CMK (cell line): ENCODE results near the gene FYB1.
"Not testable (repeated sequence)": the region's sequence is repeated elsewhere in the genome, so short reads cannot be mapped to it uniquely, and the experiment has no call there.

ENCODE experiments used
- DNase-seq: peaks from one replicate; pipeline ENCODE4 v3.0.0-alpha.2; 2010; ENCODE audit warnings: low read depth

Gene FYB1

GRCh38 chr5:39226558-39226957 is 7.2 kb upstream of the FYB1 start:
- no peak for DNase-seq

DNA sequence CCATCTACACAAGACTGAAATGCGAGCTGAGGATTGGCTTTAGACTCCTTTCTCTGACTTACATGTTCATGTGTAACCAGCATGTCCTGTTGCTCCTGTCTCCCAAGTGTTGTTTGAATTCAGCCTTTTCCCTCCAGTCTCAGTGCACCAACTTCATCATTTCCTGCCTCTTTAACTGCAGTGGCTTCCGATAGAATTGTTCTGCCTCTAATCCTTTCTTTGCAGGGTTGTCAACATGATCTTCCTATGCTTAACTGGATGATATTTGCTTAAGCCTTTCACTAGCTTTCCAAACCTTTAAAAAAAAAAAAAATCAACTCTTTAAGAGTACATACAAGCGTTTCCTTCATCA is 6.7 kb upstream of the FYB1 start:
- DNase-seq = no peak

DNA sequence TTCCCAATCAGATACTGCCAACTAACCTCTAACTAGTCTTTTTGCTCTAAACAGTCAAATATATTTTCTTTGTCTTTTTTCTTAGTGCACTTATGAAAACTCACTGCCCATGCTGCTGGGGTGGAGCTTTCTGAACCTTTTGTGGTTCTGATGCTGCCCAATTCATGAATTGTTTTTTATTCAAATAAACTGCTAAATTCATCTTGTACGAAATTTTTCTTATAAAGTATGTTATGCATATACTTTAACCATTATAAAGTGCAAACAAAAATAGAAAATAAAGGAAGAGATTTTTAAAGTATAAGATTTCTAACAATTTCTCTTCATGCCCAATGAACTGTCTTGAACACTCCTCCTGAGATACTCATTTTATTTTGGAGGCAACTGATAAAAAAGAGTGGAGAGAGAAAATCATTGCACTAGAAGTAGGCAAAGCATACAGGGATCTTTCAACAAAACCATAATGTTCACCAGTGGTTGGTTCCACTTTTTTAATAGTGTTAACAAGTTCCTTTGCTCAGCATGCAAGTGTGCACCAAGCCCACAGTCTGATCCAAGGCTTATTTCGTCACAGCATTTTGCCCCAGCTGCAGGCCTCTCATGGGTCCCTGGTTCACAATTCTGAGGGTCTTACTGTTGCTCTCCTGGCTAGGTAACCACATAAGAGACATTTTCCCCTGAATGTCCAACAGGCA is 6.2 kb upstream of the FYB1 start:
- no peak for DNase-seq

DNA sequence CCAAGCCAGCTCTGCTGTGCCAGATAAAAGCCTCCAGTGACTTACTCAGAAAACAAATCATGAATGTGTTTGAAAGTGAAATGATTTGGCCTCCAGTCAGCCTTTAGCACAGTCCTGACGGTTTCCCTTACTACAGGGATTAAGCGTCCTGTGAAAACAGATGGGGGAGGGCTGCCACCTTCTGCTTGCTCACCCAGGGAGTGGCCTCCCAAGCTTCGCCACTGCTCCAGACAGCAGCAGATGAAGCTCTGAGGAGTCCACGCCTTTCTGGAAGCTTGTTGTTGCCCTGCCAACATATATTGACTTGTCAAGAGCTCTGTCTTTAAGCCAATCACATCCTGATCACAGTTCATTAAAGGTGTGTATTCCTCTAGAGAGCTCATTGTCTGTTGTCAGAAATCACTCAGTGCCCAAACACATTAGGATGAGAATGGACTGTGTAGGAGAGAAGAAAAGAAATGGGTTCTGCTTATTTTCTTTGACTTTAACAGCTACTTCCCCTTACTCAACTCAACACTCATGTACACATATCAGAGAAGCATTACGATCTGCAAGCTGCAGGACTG is 4.9 kb upstream of the FYB1 start:
- no peak for DNase-seq

DNA sequence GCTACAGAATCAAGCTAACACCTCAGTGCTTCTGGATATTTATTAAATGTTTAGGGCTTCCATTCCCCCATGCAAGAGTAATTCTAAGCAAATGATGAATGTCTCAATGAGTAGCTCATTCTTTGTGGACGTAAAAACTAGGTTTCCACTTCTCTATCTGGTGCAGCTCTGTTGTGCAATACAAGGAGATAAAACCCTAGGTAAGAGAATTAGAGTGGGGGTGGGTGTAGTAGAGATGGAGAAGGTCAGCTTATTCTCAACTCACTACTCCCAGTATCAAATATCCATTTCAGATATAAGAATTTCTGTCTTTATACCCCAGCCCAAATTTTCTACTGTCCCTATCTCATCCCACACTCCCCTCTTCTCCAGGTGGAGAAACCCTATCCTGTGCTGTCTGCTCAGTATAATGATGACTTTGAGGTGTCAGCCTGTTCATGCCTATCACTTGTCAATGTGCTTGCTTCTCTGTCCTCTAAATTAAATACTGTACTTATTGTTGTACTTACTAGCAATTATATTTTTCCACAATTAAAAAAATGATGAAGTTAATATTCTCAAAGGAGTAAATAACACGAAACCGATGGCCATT is 4.3 kb upstream of the FYB1 start:
- no peak for DNase-seq

GRCh38 chr5:39221671-39222070 is 2.3 kb upstream of the FYB1 start:
- DNase-seq = not testable (repeated sequence)

- DNase-seq = no peak
Measured at GRCh38 chr5:39220280-39221030, 1.1 kb upstream of the FYB1 start.

DNA sequence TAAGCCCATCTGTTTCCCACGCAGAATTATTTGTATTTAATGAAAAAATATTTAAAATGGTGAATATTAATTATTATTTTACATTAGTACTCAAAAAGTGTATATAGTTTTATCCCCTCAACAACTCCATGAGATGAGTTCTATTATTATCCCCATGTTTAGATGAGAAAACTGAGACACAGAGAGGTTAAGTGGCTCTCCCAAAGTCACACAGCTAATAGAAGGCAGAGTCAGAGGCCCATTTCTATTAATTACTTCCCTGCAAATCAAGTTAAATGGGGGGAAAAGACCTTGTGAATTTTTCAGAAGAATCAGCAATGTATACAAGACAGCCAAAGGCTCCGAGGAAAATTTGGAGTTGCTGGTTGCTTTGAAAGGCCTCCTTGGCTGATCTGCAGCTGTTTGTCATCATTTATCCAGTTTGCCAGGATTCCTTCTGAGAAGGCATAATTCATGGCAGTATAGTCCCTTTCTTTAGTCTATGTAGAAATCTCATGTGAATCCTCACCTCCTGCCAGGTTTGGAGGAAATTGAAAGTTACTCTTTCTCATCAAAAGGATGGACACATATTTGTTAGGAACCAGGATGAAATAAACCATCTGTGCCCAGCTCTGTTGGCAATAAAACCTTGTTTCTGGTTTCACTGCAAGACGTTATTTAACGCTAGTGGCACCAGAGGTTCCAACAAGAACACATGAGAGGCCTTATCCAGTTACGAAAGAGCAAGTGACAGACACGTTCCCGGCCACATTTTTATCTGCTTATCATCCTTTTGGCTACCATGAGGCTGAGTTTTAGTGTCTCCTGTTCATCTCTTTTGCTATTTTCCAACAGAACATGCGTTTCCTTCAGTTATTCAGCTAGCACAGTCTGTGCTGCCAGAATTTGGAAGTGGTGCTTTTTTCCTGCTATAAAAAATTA is 621 bp downstream of the FYB1 start:
- DNase-seq = no peak

GRCh38 chr5:39217365-39218281 is 1.7 kb downstream of the FYB1 start:
- DNase-seq = peak; percentile 49

GRCh38 chr5:39216631-39217030 is 2.7 kb downstream of the FYB1 start:
- no peak for DNase-seq

DNA sequence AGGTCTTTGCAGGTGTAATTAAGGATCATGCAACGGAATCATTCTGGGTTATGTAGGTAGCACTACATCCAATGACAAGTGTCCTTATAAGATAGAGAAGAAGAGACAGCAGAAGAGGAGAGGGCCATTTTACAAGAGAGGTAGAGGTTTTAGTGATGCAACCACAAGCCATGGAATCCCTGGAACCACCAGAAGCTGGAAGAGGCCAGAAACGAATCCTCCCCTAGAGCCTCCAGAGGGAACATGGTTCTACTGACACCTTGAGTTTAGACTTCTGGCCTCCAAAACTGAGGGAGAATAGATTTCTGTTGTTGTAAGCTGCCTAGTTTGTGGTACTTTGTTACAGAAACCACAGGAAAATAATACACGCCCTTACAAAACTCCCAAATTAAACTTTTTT is 3.5 kb downstream of the FYB1 start:
- no peak for DNase-seq

- DNase-seq = no peak
Measured at GRCh38 chr5:39214912-39215709, 4.3 kb downstream of the FYB1 start.

- no peak for DNase-seq
Measured at GRCh38 chr5:39213447-39214207, 5.7 kb downstream of the FYB1 start.

- no peak for DNase-seq
Measured at GRCh38 chr5:39211773-39212172, 7.6 kb downstream of the FYB1 start.

DNA sequence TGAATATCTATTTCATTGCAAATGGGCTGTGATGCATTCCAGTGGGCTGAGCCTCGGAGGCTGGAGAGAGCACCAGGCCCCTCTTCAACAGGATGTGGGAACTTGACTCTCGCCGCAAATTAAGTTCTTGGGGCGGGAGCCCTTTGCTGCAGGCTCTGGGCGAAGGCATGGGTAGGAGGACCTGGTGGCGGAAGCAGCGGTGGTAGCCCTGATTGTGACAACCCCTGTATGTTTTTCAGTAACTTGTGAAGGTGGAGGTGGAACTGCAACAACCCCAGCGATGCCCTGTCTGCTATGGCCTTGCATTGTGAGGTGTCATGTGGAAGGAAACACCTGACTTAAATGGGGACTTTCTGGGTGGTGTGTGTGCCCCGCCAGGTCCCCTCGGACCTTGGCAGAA is 9.4 kb downstream of the FYB1 start:
- DNase-seq = no peak

DNA sequence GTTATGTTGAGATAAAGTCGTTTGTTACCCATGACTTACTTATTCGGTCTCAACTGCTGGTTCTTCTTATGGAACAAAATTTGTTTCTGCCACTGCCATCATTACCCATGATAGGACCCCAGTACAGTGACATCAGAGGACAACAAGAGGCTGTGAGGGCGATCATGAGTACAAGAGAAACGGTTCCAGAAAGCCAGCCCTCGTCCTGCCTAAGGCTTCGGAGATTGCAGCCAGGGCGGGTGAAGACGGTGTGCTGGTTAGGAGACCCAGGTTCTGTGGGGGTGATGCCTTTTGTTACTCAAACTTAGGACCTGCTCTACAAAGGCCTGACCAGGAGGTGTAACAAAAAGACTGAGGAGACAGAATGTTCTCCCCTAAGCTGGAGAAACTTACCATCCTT is 10.9 kb downstream of the FYB1 start:
- no peak for DNase-seq

- DNase-seq = no peak
Measured at GRCh38 chr5:39207345-39208045, 11.9 kb downstream of the FYB1 start.

DNA sequence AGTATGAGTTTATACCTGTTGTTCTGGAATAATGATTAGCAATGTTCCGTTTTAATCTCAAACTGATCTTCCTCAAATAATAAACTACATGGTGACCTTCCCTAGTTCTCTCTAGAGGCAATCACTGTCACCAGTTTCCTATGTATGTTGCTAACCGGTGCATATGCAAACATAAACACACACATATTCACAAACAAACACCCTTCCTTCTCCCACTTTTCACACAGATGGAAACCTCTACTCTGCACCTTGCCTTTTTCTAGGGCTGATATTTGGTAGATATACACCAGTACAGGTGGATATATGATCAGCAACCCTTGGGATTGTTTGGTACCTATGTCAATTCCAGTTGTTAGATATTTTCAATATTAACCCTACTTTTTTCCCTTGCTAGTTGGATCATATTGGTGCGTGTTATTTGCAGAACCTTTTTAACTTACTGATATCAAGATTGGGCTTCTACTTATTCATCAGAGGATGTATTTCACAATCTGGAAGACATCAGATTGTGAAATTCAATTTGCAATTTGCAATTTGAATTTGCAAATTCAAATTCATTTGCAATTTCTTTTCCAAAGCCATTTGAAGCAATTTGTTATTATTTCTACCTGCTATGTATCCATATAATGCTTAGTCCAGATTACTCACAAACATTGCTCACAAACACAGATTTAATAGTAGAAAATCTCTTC is 12.6 kb downstream of the FYB1 start:
- no peak for DNase-seq
